SIG-M5 treated with dmso at 0.1 percent for 504 hours (cell line): ENCODE results near the gene TRANK1.
"Not testable (repeated sequence)": the region's sequence is repeated elsewhere in the genome, so short reads cannot be mapped to it uniquely, and the experiment has no call there.

Experiments
- DNase-seq: peaks from one replicate; lab custom pipeline; 2025; ENCODE audit not compliant: unreplicated experiment; lab: John Stamatoyannopoulos, UW

TRANK1 gene

GRCh38 chr3:36893826-36894225 lies 51.0 kb downstream of the TRANK1 start:
- DNase-seq, result no peak

- DNase-seq, result peak; percentile 85
Observed at GRCh38 chr3:36893137-36893557, 51.7 kb downstream of the TRANK1 start.

GRCh38 chr3:36892457-36893136 lies 52.3 kb downstream of the TRANK1 start:
- DNase-seq, result no peak

- DNase-seq, result no peak
Observed at GRCh38 chr3:36891701-36892160, 53.1 kb downstream of the TRANK1 start.

- DNase-seq, result not testable (repeated sequence)
Observed at GRCh38 chr3:36891097-36891496, 53.8 kb downstream of the TRANK1 start.

- DNase-seq, result no peak
Observed at GRCh38 chr3:36890261-36890660, 54.6 kb downstream of the TRANK1 start.

- no peak for DNase-seq
Observed at GRCh38 chr3:36881735-36882134, 63.1 kb downstream of the TRANK1 start.

GRCh38 chr3:36879842-36880241 lies 65.0 kb downstream of the TRANK1 start:
- DNase-seq, result not testable (repeated sequence)

GRCh38 chr3:36877930-36878685 lies 66.7 kb downstream of the TRANK1 start:
- no peak for DNase-seq

- peak; percentile 34 for DNase-seq
Observed at GRCh38 chr3:36876181-36876936, 68.5 kb downstream of the TRANK1 start.

- no peak for DNase-seq
Observed at GRCh38 chr3:36875397-36875796, 69.5 kb downstream of the TRANK1 start.

GRCh38 chr3:36874424-36874823 lies 70.4 kb downstream of the TRANK1 start:
- DNase-seq, result no peak

GRCh38 chr3:36871379-36872126 lies 73.3 kb downstream of the TRANK1 start:
- no peak for DNase-seq

GRCh38 chr3:36868614-36869436 lies 76.0 kb downstream of the TRANK1 start:
- peak; percentile 59 for DNase-seq

GRCh38 chr3:36867810-36868209 lies 77.0 kb downstream of the TRANK1 start:
- no peak for DNase-seq

- DNase-seq, result no peak
Observed at GRCh38 chr3:36866368-36866767, 78.5 kb downstream of the TRANK1 start.

- DNase-seq, result peak; percentile 28
Observed at GRCh38 chr3:36864180-36865053, 80.4 kb downstream of the TRANK1 start.

GRCh38 chr3:36862076-36862755 lies 82.6 kb downstream of the TRANK1 start:
- DNase-seq, result no peak

- DNase-seq, result no peak
Observed at GRCh38 chr3:36859494-36859893, 85.4 kb downstream of the TRANK1 start.
